ENCODE results near the gene FAAH.
A peak's percentile ranks its signal among the peaks of the same experiment; 100 is the strongest.
"Not testable (repeated sequence)": the region's sequence is repeated elsewhere in the genome, so short reads cannot be mapped to it uniquely, and the experiment has no call there.

The FAAH gene

DNA sequence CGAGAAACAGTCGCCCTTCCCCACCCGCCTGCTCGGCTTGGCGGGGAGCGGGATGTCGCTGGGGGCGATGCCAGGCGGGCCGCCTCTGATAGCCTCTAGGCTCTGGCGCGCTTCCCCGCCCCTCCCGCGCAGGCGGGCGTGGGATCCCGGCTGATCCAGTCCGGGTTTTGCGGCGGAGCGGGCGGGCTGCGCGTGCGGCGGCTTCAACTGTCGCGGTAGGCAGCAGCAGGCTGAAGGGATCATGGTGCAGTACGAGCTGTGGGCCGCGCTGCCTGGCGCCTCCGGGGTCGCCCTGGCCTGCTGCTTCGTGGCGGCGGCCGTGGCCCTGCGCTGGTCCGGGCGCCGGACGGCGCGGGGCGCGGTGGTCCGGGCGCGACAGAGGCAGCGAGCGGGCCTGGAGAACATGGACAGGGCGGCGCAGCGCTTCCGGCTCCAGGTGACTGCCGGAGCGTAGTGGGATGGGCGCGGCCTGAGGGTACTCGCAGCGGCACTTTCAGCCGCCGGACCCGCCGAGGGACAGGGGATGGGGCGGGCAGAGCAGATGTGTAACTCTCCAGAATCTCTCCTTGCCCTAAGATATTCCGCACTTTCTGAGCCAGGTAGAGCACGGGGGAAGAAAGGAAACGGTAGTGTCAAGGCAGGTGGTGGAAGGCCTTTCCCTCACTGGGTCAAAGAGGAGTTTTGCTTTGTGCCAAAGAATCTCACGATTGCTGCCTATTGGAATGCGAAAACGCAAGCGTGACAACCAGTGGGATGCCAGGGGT lies at the start of gene FAAH:
Gene FAAH, plus strand, starts transcription at position 210 of the 764 bp plus-strand sequence. Its CDS starts 32 bp downstream, at position 242.
- no peak for FAIRE-seq
- no peak for DNase-seq (ENCODE audit: insufficient read length, low spot score)

DNA sequence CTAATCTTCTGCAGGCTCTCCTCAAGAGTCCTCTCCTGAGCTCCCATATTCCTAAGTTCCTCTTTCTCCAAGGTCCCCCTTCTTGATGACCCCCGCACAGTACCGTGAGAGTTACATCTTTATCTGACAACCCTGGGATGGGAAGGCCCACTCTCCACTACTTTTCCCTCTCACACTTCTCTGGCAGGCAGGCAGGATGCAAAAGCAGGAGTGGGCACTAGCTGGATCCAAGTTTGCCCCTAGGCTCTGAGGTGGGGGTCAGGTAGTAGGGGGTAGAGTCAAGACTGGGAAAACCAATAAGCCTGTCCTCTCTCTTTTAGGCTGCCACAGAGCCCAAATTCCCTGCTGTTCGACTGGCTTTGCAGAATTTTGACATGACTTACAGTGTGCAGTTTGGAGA lies 49.6 kb upstream of the FAAH start:
- DNase-seq (ENCODE audit: insufficient read length, low spot score) = no peak

DNA sequence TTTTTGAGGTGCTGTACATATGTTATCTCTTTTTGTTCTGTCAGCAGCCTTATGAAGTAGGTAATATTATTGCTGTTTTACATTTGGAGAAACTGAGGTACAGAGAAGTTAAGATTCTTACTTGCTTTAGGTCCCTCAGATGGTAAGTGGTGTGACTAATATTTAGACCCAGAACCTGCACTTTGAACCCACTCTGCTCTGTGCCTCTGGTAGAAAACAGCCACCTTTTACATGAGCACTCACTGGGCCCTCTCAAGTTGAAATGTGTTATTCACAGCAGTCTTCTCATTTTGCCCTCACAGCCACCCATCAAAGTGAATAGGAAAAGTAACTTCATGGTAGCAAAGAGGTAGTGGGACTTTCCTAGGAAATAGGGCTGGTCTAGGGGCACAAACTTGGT lies 48.8 kb upstream of the FAAH start:
- DNase-seq (ENCODE audit: insufficient read length, low spot score) = no peak
- FAIRE-seq = no peak

More for the DNA sequence above, 49.6 kb upstream of the FAAH start:
- no peak for FAIRE-seq

DNA sequence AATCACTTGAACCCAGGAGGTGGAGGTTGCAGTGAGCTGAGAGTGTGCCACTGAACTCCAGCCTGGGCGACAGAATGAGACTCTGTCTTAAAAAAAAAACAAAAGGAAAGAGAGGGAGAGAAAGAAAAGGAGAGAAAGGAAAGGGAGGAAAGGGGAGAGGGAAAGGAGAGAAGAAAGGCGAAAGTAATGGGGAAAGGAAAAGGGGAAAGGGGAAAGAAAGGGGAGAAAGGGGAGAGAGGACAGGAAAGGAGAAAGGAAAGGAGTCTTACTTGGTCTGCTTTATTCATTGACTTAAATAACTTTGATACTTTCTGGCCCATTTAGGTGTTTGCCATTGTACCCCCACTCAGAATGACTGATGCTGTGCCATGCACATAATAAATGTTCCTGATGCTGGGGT lies 41.8 kb upstream of the FAAH start:
- no peak for FAIRE-seq
- no peak for DNase-seq (ENCODE audit: insufficient read length, low spot score)

DNA sequence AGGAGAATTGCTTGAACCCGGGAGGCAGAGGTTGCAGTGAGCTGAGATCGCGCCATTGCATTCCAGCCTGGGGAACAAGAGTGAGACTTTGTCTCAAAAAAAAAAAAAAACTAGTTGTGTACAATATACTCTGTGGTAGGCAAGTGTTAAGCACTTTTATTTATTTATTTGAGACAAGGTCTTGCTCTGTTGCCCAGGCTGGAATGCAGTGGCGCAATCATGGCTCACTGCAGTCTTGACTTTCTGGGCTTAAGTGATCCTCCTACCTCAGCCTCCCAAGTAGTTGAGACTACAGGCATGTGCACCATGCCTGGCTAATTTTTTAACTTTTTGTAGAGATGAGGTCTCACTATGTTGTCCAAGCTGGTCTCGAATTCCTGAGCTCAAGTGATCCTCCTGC lies 38.2 kb upstream of the FAAH start:
- not testable (repeated sequence) for FAIRE-seq; DNase-seq (ENCODE audit: insufficient read length, low spot score)

DNA sequence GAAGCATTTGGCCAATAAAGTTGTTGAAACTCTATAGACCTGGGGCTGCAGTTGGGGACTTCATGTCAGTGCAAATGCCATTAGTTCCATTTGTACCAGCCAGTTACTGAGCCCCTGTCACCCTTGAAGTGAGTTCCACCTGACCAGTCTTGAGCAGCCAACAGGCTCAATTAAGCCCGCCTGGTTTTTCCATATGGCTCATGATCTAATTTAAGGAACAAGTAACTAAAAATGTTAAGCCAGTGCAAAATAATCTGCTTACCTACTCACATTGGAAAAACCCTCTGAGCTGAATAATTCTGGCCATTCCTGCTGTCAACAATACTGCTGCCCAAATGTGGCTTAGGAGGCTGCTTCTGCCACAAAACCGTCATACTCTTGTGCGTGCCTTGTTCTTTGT lies 32.0 kb upstream of the FAAH start:
- FAIRE-seq (peak; percentile 37), DNase-seq (ENCODE audit: insufficient read length, low spot score) (no peak)

DNA sequence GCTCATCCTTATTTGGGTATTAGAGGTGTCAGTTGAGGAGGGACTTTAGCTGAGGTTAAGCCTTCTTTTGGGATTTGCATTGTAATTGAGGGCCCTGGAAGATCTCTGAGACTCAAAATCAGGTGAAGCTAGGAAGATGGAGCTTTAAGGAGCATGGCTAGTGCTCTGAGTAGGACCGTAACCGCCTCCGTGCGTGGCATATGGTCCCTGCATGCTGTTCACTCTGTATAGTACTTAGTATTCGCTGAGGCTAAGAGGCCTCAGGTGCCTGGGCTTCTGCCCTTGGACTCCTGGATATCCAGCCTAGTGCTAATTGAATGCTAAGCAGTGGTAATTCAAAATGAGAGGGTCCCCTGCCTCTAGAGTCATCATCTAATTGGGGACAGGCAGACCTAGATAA lies 31.0 kb upstream of the FAAH start:
- FAIRE-seq (no peak), DNase-seq (ENCODE audit: insufficient read length, low spot score) (no peak)

DNA sequence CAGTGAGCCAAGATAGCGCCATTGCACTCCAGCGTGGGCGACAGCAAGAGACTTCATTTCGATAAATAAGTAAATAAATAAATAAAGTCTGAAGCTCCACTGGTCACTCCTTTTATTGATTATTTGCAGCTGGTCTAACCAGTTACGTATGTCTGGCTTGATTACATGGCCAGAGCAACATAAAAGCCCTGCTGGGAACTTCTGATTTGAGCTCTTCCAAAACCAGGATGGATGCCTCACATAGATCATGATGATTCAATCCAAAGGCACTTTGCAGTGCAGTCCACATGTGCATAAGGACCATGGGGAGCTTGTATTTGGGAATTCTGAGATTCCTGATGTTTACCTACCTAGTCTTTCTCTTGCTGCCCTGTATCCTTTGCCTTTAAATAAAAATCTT lies 29.5 kb upstream of the FAAH start:
- DNase-seq (ENCODE audit: insufficient read length, low spot score) (no peak), FAIRE-seq (no peak)

DNA sequence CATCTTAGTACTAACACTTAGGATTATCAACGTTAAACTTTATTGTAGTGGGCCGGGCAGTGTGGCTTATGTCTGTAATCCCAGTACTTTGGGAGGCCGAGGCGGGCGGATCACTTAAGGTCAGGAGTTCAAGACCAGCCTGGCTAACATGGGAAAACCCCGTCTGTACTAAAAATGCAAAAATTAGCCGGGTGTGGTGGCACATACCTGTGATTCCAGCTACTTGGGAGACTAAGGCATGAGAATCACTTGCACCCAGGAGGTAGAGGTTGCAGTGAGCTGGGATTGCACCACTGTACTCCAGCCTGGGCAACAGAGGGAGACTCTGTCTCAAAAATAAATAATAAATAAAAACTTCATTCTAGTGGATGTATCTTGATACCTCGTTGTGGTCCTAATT lies 28.3 kb upstream of the FAAH start:
- DNase-seq (ENCODE audit: insufficient read length, low spot score); FAIRE-seq: not testable (repeated sequence)

DNA sequence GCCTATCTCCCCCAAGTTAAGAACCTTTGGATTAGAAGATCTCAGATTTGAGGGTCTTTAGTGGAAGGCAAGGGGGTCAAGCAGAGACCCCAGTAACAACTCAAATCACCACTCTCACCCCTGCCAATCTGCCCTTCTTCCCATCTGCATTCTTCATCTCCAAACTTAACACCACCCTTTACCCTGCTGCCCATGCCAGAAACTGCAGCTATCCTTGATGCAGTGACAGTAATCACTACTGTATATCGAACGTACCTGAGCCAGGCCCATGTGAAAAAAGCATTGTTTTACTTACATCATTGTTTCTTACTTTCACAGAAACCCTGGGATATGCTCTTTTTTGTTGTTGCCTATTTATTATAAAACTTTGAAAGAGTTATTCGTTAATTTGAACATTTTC lies 27.0 kb upstream of the FAAH start:
- FAIRE-seq (no peak), DNase-seq (ENCODE audit: insufficient read length, low spot score) (no peak)

DNA sequence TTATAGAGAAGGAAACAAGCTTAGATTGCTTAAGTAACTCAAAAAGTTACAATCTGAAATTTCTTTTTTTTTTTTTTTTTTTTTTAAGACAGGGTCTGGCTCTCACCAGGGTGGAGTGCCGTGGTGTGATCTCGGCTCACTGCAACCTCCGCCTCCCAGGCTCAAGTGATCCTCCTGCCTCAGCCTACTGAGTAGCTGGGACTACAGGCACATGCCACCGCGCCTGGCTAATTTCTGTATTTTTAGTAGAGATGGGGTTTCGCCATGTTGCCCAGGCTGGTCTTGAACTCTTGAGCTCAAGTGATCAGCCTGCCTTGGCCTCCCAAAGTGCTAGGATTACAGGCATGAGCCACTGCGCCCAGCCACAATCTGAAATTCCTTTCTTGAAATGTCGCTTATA lies 26.4 kb upstream of the FAAH start:
- not testable (repeated sequence) for FAIRE-seq; DNase-seq (ENCODE audit: insufficient read length, low spot score)

DNA sequence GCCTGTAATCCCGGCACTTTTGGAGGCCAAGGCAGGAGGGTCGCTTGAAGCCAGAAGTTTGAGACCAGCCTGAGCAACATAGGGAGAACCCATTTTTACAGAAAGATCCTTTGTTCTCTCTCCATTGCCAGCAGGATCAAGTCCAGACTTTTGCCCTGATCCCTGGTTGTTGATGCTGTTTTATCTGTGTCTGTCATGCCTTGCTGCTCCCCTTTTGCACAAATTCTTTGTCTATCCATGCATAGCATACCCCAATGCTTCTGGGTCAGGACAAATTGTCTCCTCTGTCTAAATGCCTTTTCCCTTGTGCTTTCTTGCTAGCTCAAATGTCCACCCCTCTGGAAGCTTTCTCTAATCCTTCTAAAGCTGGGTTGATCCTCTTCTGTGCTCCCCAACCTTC lies 25.3 kb upstream of the FAAH start:
- DNase-seq (ENCODE audit: insufficient read length, low spot score) = no peak
- no peak for FAIRE-seq

DNA sequence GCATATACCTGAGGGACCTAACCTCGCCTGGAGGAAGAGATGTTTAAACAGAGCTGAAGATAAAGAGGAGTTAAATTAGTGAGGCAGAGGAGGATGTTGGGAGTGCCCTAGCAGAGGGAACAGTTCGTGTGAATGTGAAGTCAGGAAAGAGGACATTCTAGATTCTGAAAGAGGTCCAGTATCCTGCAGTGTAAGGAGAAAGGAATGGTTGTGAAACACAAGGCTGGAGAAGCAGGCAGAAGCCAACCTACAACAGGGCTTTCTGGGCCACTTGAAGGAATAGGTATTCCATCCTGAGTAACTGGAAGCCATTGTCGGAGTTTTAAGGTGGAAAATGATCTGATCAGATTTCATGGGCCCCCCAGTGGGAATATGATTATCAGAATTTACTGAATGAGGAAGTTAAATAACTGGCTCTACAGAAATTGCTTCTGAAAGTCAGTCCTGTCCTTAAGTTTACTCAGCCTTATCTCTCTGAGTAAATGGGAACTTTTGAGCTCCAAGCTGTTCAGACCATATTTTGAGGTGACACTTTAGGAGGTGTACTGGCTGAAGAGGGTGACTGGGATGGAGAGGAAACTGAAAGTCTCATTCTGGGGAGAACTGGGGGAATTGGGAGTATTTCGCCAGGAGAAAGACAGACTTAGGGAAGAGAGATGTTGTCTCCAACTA lies 24.4 kb upstream of the FAAH start:
- DNase-seq (ENCODE audit: insufficient read length, low spot score) (no peak), FAIRE-seq (peak; percentile 80)

DNA sequence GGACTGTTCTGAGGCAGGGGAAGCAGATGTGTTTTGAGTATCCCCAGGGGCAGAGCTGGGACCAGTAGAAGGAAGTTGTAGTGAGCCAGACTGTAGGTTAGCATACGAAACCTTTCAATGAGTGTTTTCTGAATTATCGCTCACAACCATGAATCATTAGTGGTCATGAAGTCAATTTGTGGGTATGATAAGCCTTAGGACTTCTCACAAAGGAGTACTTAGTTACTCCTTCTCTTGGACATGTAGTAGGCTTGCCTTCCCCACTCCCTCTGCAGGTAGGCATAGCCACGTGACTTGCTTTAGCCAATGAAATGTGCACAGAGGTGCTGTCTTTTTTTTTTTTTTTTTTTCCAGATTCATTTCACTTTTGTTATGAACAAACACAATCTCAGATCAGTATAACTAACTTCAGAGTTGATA lies 23.9 kb upstream of the FAAH start:
- DNase-seq (ENCODE audit: insufficient read length, low spot score) = no peak
- FAIRE-seq = peak; percentile 54

DNA sequence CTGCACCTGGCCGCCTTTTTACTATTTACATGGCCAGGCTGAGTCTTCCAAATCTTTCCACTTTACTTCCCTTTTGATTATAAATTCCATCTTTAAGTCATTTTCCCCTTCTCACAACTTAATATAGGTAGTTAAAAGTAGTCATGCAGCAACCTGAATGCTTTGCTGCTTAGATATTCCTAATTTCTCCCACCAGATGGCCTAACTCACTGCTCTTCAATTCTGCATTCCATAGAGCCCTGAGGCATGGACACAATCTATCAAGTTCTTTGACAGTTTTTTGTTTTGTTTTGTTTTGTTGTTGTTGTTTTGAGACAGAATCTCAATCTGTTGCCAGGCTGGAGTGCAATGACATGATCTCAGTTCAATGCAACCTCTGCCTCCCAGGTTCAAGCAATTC lies 21.7 kb upstream of the FAAH start:
- no peak for FAIRE-seq
- no peak for DNase-seq (ENCODE audit: insufficient read length, low spot score)

DNA sequence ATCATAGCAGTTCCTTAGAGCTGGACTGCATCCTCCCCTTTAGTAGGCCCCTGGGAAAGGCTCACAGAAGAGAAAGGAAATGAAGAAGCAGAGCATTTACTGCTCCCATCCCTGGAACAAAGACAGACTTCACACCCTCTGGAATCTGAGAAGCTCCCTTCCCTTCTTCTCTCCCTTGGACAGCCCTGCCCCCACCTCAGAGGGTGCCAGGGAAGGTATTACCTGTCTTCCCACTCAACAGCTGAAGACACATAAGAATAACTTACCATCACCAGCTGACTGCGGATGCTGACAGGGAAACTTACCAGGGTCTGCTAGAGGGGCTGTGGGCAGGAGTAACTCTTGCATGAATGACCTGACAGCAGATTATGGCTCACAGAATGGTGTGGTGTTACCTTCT lies 14.1 kb upstream of the FAAH start:
- DNase-seq (ENCODE audit: insufficient read length, low spot score) = no peak
- no peak for FAIRE-seq

DNA sequence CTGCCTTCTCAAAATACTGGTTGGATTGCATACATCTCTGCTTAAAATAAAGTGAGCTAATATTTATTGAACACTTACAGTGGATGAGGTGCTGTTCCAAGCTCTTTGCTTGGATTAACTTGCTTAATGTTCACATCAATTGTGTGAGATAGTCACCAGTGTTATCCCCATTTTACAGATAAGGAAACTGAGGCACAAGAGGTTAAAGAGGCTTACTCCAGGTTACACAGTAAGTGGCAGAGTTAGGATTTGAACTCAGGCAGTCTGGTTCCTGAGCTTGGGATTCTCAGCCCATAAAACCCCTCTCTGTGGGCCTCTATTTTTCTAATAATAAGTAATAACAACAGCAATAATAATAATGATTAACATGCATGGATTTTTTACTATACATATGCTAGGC lies 13.6 kb upstream of the FAAH start:
- DNase-seq (ENCODE audit: insufficient read length, low spot score) (no peak), FAIRE-seq (no peak)

DNA sequence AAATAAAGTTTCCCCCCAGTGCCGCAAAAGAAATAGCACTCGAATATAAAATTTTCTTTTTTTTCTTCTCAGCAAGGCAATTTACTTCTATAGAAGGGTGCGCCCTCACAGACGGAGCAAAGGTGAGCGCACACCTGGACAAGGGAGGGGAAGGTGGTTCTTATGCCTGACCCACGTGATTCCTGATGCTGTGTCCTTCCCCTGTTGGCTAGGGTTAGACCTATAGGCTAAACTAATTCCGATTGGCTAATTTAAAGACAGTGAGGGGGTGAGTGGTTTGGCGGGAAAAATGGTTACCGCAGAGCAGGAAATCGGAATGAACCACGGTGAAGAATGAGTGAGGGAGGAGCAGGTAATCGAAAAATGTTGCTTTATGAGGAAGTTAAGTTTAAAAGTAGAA lies 607 bp upstream of the FAAH start:
- DNase-seq (ENCODE audit: insufficient read length, low spot score) = no peak
- no peak for FAIRE-seq

DNA sequence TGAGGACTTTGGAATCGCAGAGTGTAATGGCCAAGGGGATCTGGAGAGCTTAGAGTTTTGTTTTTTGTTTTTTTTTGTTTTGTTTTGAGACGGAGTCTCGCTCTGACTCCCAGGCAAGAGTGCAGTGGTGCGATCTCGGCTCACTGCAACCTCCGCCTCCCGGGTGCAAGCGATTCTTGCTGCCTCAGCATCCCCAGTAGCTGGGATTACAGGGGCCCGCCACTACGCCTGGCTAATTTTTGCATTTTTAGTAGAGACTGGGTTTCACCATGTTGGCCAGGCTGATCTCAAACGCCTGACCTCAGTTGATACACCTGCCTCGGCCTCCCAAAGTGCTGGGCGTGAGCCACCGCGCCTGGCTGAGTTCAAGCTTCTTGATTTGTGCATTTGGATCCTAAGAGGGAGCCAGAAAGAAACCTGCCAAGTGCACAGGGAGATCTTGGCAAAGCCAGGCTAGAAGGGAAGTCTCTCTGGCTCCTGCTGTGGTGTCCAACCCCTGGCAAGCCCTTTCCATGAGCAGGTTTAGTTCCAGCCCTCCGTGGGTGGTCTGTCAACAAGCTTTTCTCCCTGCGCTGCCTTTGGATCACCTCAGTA lies 852 bp downstream of the FAAH start:
- DNase-seq (ENCODE audit: insufficient read length, low spot score) (no peak), FAIRE-seq (no peak)

DNA sequence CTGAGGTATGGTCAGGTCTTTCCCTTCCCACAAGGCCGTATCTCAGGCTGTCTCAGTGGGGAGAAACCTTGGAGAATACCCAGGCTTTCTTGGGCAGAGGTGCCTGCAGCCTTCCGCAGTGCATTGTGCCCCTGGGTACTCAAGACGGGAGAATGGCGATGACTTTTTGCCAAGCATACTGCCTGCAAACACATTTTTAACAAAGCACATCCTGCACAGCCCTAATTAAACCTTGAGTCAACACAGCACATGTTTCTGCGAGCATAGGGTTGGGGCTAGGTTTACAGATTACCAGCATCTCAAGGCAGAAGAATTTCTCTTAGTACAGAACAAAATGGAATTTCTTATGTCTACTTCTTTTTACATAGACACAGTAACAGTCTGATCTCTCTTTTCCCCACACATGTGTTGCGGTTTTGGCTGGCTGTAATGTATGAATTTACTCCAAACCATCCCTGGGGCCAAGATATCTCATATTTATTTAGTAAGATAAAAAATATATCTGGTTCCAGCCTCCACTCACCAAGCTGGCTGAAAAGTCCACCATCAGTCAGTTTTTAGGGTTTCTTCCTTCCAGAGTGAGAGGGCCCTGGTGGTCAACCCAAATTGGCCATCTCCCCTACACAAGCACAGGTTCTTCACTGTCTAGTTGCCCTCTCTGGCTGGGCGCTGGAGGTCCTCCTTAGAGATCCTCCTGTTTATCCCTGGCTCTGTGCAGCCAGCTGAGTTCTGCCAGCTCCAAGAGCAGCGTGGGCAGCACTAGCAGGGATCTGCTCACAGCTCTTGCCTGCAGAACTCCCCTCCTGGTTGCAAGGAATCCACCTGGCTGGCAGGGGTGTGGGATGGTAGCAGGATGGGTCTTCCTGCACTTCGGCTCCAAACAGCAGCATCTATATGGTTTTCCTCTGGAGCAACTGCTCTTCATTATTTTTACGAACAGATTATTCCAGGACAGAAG lies 2.6 kb downstream of the FAAH start:
- DNase-seq (ENCODE audit: insufficient read length, low spot score) (no peak), FAIRE-seq (no peak)

DNA sequence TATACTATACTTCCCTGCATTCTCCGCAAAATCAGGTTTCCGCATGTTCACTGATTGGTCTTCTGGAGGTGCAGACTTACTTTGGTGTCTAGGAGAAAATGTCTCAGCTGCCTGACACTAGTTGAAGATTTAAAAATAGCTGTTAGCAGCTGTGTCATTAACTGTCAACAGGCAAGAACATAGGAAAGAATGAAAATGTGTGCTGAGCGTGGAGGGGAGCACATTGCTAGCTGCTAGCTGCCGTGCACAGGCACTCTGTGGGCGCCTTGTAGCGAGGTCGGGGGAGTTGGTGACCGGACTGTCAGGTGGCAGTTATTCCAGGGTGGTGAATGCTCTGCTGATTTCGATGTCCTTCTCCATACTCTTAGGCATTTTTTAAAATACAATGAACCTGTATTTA lies 5.2 kb downstream of the FAAH start:
- DNase-seq (ENCODE audit: insufficient read length, low spot score) (no peak), FAIRE-seq (no peak)
